Measurements from ENCODE around the gene CPA3. TPM values are rescaled to one million over a fixed set of nuclear protein-coding genes. Genes with fewer than 3 reads are reported as not detected.

Gene CPA3
- total and polyA plus RNA-seq, 2 donors from 2014 or later, result 47.9 TPM; not detected in 1

GRCh38 chr3:148816981-148817525 is 48.0 kb upstream of the CPA3 start:
- Histone ChIP-seq H3K9me3 (ENCODE audit: control insufficient read depth in 2 of 3, insufficient read depth in 1 of 3, low read length in 3 of 3) (no peaks in the 10 kb centered on the region), H3K27ac (ENCODE audit: low read depth in 2 of 2, low read length in 2 of 2) (no peak overlapping the region), H3K4me3 (ENCODE audit: low read length in 3 of 3) (no peak overlapping the region), H3K27me3 (ENCODE audit: control insufficient read depth, insufficient read depth, low read length) (no peaks in the 10 kb centered on the region), H3K36me3 (ENCODE audit: control insufficient read depth in 2 of 3, insufficient read depth in 3 of 3, low read length in 3 of 3) (no peaks in the 10 kb centered on the region), H3K4me1 (ENCODE audit: control insufficient read depth in 2 of 3, insufficient read depth in 2 of 3, low read depth in 1 of 3, low read length in 3 of 3) (no peaks in the 10 kb centered on the region), H3K9ac (ENCODE audit: low read length in 3 of 3) (no peak overlapping the region)
- no peak for TF ChIP-seq CTCF (IDR thresholded peaks at IDR 0.05; ENCODE audit: borderline replicate concordance, extremely low read depth, insufficient read depth)
- DNase-seq (peak in 1 of 5 donors; percentile 43), FAIRE-seq (no peak)
- intact Hi-C loops (cut with DNase I), result no loop called here

- Histone ChIP-seq H3K4me3 (ENCODE audit: low read length in 3 of 3) (no peak overlapping the region), H3K27ac (ENCODE audit: low read depth in 2 of 2, low read length in 2 of 2) (no peak overlapping the region), H3K27me3 (ENCODE audit: control insufficient read depth, insufficient read depth, low read length) (no peaks in the 10 kb centered on the region), H3K4me1 (ENCODE audit: control insufficient read depth in 2 of 3, insufficient read depth in 2 of 3, low read depth in 1 of 3, low read length in 3 of 3) (no peaks in the 10 kb centered on the region), H3K36me3 (ENCODE audit: control insufficient read depth in 2 of 3, insufficient read depth in 3 of 3, low read length in 3 of 3) (no peaks in the 10 kb centered on the region), H3K9me3 (ENCODE audit: control insufficient read depth in 2 of 3, insufficient read depth in 1 of 3, low read length in 3 of 3) (no peaks in the 10 kb centered on the region), H3K9ac (ENCODE audit: low read length in 3 of 3) (no peak overlapping the region)
- TF ChIP-seq CTCF (IDR thresholded peaks at IDR 0.05; ENCODE audit: borderline replicate concordance, extremely low read depth, insufficient read depth), result no peak
- intact Hi-C loops (cut with DNase I), result no loop called here
- peak in 1 of 5 donors; percentile 27 for DNase-seq
- FAIRE-seq, result no peak
Observed at GRCh38 chr3:148820361-148821245, 44.5 kb upstream of the CPA3 start.

GRCh38 chr3:148823026-148823425 is 42.1 kb upstream of the CPA3 start:
- H3K9ac ChIP-seq (ENCODE audit: low read length in 3 of 3), result no peak overlapping the region
- FAIRE-seq (no peak), DNase-seq (no peak)
- no peak overlapping the region for H3K4me3 ChIP-seq (ENCODE audit: low read length in 3 of 3)
- no peaks in the 10 kb centered on the region for H3K27me3 ChIP-seq (ENCODE audit: control insufficient read depth, insufficient read depth, low read length)
- intact Hi-C loops (cut with DNase I), result no loop called here
- H3K9me3 ChIP-seq (ENCODE audit: control insufficient read depth in 2 of 3, insufficient read depth in 1 of 3, low read length in 3 of 3), result no peaks in the 10 kb centered on the region
- H3K27ac ChIP-seq (ENCODE audit: low read depth in 2 of 2, low read length in 2 of 2), result no peak overlapping the region
- no peaks in the 10 kb centered on the region for H3K36me3 ChIP-seq (ENCODE audit: control insufficient read depth in 2 of 3, insufficient read depth in 3 of 3, low read length in 3 of 3)
- TF ChIP-seq CTCF (IDR thresholded peaks at IDR 0.05; ENCODE audit: borderline replicate concordance, extremely low read depth, insufficient read depth), result no peak
- H3K4me1 ChIP-seq (ENCODE audit: control insufficient read depth in 2 of 3, insufficient read depth in 2 of 3, low read depth in 1 of 3, low read length in 3 of 3), result no peaks in the 10 kb centered on the region
